Suprapubic skin (tissue), 4 donors: Measurements from ENCODE around the gene ATF6. TPM values are rescaled to one million over a fixed set of nuclear protein-coding genes. Genes with fewer than 3 reads are reported as not detected.

ENCODE experiments used
- DNase-seq, 2 donors: peaks; one replicate each; pipeline ENCODE4 v3.0.0-alpha.2; 2019; ENCODE audit warnings: low spot score in 2 of 2
- H3K27ac ChIP-seq: fragments of 200-600 bp; sonication (generic); one replicate; pipeline ENCODE4 v1.5.1; 2019
- H3K27me3 ChIP-seq: fragments of 200-600 bp; sonication (generic); one replicate; pipeline ENCODE4 v1.5.1; 2019
- H3K36me3 ChIP-seq: fragments of 200-600 bp; sonication (generic); one replicate; pipeline ENCODE4 v1.5.1; 2019
- H3K4me1 ChIP-seq: fragments of 200-600 bp; sonication (generic); one replicate; pipeline ENCODE4 v1.5.1; 2019
- H3K4me3 ChIP-seq: fragments of 200-600 bp; sonication (generic); one replicate; pipeline ENCODE4 v1.5.1; 2019; ENCODE audit warnings: mild to moderate bottlenecking
- H3K9me3 ChIP-seq: fragments of 200-600 bp; sonication (generic); one replicate; pipeline ENCODE4 v1.5.1; 2019
- CTCF ChIP-seq, 2 donors: fragments of 200-600 bp in 1 of 2; fragments of 450-650 bp in 1 of 2; sonication (generic) in 1 of 2; IDR thresholded peaks; one replicate each; pipeline ENCODE4 v1.5.1; 2016 to 2019; ENCODE audit warnings: antibody characterized with exemption in 2 of 2, mild to moderate bottlenecking in 1 of 2, moderate library complexity in 1 of 2
- EP300 ChIP-seq: sonication (generic); formaldehyde crosslinking; IDR thresholded peaks from one replicate; pipeline ENCODE4 v1.6.1; 2017; ENCODE audit warnings: antibody characterized with exemption
- POLR2A ChIP-seq, 2 donors: fragments of 450-650 bp; IDR thresholded peaks; one replicate each; pipeline ENCODE4 v1.6.1; 2017; ENCODE audit warnings: antibody characterized with exemption in 2 of 2, mild to moderate bottlenecking in 2 of 2, moderate library complexity in 2 of 2
- POLR2AphosphoS5 ChIP-seq, 3 donors: sonication (generic); formaldehyde crosslinking; IDR thresholded peaks; one replicate each; pipeline ENCODE4 v1.6.1; 2017; ENCODE audit warnings: antibody characterized with exemption in 3 of 3
- WGBS: methylation state at CpG from one replicate; pipeline ENCODE4 v1.1.5; 2018; 5-methylcytosine and 5-hydroxymethylcytosine counted together
- total RNA-seq, 4 donors: library from RNA; depleted of rRNA; stranded (reverse); fragments of >200 nt; gene quantifications; one replicate each; pipeline ENCODE4 v1.1.0, GENCODE V29; 2016

The ATF6 gene
- total RNA-seq, 4 donors from 2014 or later = 28.0 to 32.4 (median 29.7) TPM

DNA sequence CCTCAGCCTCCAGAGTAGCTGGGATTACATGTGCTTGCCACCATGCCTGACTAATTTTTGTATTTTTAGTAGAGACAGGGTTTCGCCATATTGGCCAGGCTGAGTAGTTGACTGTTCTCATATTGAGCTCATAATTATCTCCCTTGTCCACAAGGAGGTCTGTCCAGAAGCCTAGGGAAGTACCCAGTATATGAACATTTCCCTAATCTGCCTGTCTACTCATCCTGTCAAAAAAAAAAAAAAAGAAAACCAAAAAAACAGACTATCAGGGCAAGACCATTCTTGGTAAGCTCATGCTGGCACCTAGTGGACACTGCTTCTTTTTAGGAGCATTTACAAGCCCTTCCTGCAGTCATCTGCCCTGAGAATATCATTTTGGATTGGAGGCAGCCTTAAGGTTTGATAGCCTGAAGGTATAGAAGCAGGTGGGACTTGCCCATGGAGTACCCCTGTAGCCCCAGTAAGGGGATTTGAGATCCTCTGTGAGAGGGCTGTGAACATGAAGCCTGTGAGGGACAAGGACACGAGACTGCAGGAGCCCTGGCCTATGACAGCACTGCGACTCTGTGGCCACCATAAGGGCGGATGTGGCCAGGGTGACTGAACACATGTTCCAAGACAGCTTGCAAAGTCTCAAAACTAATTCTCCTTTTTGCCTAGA is 27.4 kb upstream of the ATF6 start:
- H3K27ac ChIP-seq = no peak overlapping the region
- TF ChIP-seq CTCF (IDR thresholded peaks at IDR 0.05) = peak in 1 of 2 donors; percentile 7
- TF ChIP-seq POLR2A (IDR thresholded peaks at IDR 0.05) = no peak
- 70% methylated on average over 4 of the region's 4 CpGs for WGBS

GRCh38 chr1:161739865-161740566 is 26.1 kb upstream of the ATF6 start:
- H3K27ac ChIP-seq = peak overlapping the region; percentile 58
- no peak overlapping the region for H3K4me3 ChIP-seq
- H3K36me3 ChIP-seq = no peaks in the 10 kb centered on the region
- H3K4me1 ChIP-seq = no peaks in the 10 kb centered on the region
- no peaks in the 10 kb centered on the region for H3K27me3 ChIP-seq
- 78% methylated on average over 8 of the region's 8 CpGs for WGBS
- DNase-seq = no peak
- H3K9me3 ChIP-seq = no peaks in the 10 kb centered on the region
- no peak for TF ChIP-seq CTCF (IDR thresholded peaks at IDR 0.05)
- TF ChIP-seq POLR2AphosphoS5 (IDR thresholded peaks at IDR 0.05) = no peak
- no peak for TF ChIP-seq EP300
- no peak for TF ChIP-seq POLR2A (IDR thresholded peaks at IDR 0.05)

More for the DNA sequence above, 27.4 kb upstream of the ATF6 start:
- no peaks in the 10 kb centered on the region for H3K9me3 ChIP-seq
- no peak for DNase-seq
- no peak overlapping the region for H3K4me3 ChIP-seq
- H3K27me3 ChIP-seq = no peaks in the 10 kb centered on the region
- H3K36me3 ChIP-seq = no peaks in the 10 kb centered on the region
- peaks cover 4% of the 10 kb centered on the region for H3K4me1 ChIP-seq

GRCh38 chr1:161740921-161741320 is 25.2 kb upstream of the ATF6 start:
- TF ChIP-seq CTCF (IDR thresholded peaks at IDR 0.05) (no peak), EP300 (no peak), POLR2A (IDR thresholded peaks at IDR 0.05) (no peak), POLR2AphosphoS5 (IDR thresholded peaks at IDR 0.05) (no peak)
- Histone ChIP-seq H3K36me3 (no peaks in the 10 kb centered on the region), H3K9me3 (no peaks in the 10 kb centered on the region), H3K27ac (no peak overlapping the region), H3K4me3 (no peak overlapping the region), H3K4me1 (no peaks in the 10 kb centered on the region), H3K27me3 (no peaks in the 10 kb centered on the region)
- no peak for DNase-seq
- WGBS = 75% methylated on average over 6 of the region's 6 CpGs

GRCh38 chr1:161743231-161743630 is 22.9 kb upstream of the ATF6 start:
- no peaks in the 10 kb centered on the region for H3K27me3 ChIP-seq
- H3K9me3 ChIP-seq = no peaks in the 10 kb centered on the region
- H3K27ac ChIP-seq = no peak overlapping the region
- DNase-seq = no peak
- H3K36me3 ChIP-seq = no peaks in the 10 kb centered on the region
- 81% methylated on average over 9 of the region's 9 CpGs for WGBS
- TF ChIP-seq EP300 (no peak), POLR2A (IDR thresholded peaks at IDR 0.05) (no peak), CTCF (IDR thresholded peaks at IDR 0.05) (no peak), POLR2AphosphoS5 (IDR thresholded peaks at IDR 0.05) (no peak)
- no peaks in the 10 kb centered on the region for H3K4me1 ChIP-seq
- no peak overlapping the region for H3K4me3 ChIP-seq

GRCh38 chr1:161747801-161748200 is 18.3 kb upstream of the ATF6 start:
- no peak for DNase-seq
- no peaks in the 10 kb centered on the region for H3K9me3 ChIP-seq

More at GRCh38 chr1:161747801-161748200, 18.3 kb upstream of the ATF6 start:
- H3K36me3 ChIP-seq = peaks cover 12% of the 10 kb centered on the region
- WGBS = 60% methylated on average over 6 of the region's 6 CpGs
- TF ChIP-seq CTCF (IDR thresholded peaks at IDR 0.05) = no peak
- TF ChIP-seq EP300 = no peak
- H3K4me1 ChIP-seq = peaks cover 14% of the 10 kb centered on the region
- H3K27ac ChIP-seq = no peak overlapping the region
- no peak overlapping the region for H3K4me3 ChIP-seq
- H3K27me3 ChIP-seq = no peaks in the 10 kb centered on the region
